NCI-H187 treated with DMSO at 0.1 percent for 48 hours (cell line): ENCODE data around the gene PMEL.
"Not testable (repeated sequence)": the region's sequence is repeated elsewhere in the genome, so short reads cannot be mapped to it uniquely, and the experiment has no call there.

ENCODE experiments used
- DNase-seq: peaks from one replicate; lab custom pipeline; 2025; lab: John Stamatoyannopoulos, UW

PMEL gene

DNA sequence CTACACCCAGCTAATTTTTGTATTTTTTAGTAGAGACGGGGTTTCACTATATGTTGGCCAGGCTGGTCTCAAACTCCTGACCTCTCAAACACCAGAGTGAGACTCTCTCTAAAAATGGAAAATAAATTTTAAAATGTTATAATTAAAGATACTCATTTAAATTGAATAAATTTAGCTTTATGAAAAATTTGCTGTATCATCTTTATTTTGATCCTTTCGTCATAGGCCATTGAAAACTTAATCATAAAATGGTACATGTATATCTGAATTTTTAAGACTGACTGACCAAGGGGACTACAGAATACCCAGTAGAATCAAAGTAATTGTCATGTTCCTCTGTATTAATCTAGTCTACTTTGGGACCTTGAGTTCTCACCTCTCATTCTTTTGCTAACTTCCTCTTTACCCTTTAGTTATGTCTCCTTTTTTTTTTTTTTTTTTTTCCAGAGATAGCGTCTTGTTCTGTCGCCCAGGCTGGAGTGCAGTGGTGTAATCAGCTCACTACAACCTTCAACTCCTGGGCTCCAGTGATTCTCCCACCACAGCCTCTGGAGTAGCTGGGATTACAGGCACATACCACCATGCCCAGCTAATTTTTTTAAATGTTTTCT lies 17.5 kb upstream of the PMEL start:
- DNase-seq: no peak

- DNase-seq: no peak
Observed at GRCh38 chr12:55982319-55982936, 16.6 kb upstream of the PMEL start.

DNA sequence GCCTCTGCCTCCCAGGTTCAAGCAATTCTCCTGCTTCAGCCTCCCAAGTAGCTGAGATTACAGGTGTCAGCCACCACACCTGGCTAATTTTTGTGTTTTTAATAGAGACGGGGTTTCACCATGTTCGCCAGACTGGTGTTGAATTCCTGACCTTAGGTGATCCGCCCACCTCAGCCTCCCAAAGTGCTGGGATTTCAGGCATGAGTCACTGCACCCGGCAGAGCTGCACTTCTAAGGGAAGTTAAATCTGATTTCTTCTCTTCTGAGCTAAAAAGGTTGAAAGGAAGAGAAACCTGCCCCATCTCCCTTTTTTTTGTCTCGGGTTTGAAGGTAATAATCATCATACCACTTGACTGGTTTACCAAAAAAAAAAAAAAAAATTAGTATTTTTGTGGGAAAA lies 16.0 kb upstream of the PMEL start:
- not testable (repeated sequence) for DNase-seq

- DNase-seq: no peak
Observed at GRCh38 chr12:55979069-55979468, 13.2 kb upstream of the PMEL start.

- DNase-seq: no peak
Observed at GRCh38 chr12:55978393-55978792, 12.6 kb upstream of the PMEL start.

DNA sequence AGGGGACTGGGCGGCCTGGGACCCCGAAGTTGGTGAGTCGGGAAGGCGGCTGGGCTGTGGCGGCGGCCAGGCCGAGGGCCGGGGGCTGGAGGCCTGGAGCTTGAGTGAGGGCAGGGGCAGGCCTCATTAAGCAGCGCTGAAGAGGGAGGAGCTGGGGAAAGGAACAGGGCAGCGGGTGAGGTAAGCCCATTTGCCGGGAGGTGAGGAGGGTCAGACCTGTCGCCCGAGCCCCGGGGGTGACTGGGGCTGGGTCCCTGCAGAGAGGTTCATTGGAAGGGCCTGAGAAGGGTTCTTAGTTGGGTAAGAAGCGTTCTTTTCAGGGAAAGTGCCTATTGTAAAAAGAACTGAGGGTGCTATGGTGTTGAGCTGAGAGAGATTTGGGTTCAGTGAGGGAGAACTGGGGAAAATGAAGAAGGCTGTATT lies 8.5 kb upstream of the PMEL start:
- no peak for DNase-seq

GRCh38 chr12:55973599-55974307 lies 7.9 kb upstream of the PMEL start, which contains the start of gene RAB5B:
Gene RAB5B (plus strand): TSS chr12:55974078. CDS start chr12:55986961, 12,883 bp downstream.
- peak; percentile 100 for DNase-seq

DNA sequence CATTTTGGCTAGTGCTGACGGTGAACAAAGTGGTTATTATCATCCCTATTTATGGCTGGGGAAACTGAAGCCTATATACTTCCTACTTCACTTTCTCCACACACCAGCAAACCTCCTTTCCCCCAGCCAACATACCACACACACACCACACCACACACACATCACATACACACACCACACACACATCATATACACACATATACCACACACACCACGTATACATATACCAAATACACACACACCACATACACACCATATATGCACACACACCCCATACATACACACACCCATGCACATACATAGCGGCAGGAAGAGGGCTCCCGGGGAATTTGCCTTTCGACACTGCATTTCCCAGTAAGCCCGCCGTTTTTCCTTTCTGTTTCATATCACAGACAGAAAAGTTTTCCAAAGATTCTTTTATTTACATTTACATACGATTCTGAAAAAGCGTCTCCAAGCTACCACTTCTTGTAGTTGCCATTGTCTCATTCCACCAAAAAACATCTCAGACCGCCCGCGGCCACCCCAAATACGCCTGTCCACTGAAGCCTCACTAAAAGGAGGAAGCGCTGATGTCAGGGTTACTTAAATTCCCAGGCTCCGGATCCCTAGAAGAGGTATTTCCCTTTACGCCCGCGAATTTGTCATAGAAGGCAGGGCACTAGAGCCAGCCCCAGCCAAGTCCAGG lies 7.2 kb upstream of the PMEL start:
- no peak for DNase-seq

DNA sequence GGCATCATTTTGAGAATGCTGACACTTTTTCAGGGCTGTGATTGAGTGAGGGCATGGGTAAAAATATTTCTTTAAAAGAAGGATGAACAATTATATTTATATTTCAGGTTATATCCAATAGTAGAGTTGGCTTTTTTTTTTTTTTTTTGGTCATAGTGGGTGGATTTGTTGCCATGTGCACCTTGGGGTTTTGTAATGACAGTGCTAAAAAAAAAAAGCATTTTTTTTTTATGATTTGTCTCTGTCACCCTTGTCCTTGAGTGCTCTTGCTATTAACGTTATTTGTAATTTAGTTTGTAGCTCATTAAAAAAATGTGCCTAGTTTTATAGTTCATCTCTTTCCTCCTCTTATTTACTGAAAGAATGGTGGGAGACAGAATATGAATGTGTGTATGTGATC lies 6.6 kb upstream of the PMEL start:
- DNase-seq: no peak

GRCh38 chr12:55972042-55972441 lies 6.2 kb upstream of the PMEL start:
- DNase-seq: no peak

DNA sequence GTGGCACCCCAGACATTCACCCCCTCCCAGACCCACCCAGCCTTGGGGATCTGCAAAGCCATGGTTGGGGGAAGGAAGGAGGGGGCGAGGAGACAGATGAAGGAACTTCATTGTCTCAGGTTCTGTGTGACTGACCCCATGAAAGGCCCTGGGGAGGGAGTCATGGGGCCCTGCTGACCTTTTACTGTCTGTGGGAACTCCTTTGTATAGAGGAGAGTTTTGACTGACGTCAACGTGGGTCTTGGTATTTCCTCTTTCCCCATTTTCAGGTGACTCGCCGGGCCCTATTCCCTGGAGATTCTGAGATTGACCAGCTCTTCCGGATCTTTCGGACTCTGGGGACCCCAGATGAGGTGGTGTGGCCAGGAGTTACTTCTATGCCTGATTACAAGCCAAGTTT lies 4.9 kb upstream of the PMEL start:
- no peak for DNase-seq

GRCh38 chr12:55969356-55969755 lies 3.5 kb upstream of the PMEL start:
- no peak for DNase-seq

DNA sequence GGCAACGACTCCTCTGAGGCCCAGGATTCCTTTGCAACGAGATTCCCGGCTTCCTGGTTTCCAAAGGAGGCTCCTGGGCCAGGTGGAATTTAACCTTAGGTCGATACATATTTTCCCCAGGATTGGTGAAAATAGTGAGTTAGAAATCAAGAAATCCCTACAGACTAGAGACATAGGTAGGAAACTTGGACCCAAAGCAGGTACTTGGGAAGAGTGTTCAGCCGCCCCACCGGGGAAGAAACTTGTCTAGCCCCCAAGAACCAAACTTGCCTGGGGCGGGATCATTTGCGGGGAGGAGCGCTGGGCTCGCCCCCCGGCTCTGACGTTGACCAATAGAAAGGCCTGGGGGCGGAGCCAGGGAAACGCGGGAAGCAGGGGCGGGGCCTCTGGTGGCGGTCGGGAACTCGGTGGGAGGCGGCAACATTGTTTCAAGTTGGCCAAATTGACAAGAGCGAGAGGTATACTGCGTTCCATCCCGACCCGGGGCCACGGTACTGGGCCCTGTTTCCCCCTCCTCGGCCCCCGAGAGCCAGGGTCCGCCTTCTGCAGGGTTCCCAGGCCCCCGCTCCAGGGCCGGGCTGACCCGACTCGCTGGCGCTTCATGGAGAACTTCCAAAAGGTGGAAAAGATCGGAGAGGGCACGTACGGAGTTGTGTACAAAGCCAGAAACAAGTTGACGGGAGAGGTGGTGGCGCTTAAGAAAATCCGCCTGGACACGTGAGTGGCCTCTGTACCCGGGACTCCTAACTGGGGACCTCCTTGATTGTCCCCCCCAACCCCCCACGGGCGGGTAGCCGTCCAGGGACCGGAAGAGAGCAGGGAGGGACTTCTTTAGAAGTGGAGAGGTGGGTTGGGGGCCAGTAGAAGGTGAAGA lies 803 bp upstream of the PMEL start, which contains the start of gene CDK2:
Gene CDK2, plus strand, starts transcription at position 423 of the 874 bp plus-strand sequence. Its CDS starts 179 bp downstream, at position 602.
- peak; percentile 61 for DNase-seq

GRCh38 chr12:55965240-55965639 lies 602 bp downstream of the PMEL start:
- no peak for DNase-seq

- DNase-seq: no peak
Observed at GRCh38 chr12:55963760-55964159, 2.1 kb downstream of the PMEL start.

GRCh38 chr12:55957106-55957859 lies 8.6 kb downstream of the PMEL start:
- DNase-seq: no peak

DNA sequence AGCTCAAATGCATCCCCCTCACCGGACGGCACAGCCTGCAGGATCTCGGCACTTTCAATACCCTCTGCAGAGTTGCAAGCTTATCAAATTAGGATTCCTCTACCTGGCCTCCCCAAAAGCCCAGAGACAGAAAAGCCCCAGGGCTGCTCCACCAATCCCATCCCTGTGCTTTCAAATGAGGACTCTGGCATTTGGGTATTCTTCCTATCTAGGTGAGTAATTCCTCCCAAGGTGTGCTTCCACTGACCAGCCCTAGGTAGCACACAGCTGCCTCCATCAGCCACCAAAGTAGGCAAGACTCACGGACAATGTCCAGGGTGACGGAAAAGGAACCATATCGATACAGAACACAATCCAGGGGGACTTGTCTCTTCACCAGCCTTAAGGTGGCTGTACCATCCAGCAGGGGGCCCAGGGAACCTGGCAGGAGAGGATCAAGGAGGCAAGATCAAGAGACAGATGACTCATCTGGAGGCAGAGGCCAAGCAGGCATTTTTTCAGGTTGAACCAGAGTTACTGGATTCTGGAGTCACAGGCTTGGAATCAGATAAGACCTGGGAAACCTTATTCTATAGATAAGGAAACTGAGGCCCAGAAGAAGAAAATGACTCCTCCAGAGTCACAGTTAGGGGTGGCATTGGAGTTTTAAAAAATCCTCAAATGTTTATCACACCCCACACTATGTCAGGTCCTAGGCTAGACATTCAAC lies 9.9 kb downstream of the PMEL start:
- no peak for DNase-seq

DNA sequence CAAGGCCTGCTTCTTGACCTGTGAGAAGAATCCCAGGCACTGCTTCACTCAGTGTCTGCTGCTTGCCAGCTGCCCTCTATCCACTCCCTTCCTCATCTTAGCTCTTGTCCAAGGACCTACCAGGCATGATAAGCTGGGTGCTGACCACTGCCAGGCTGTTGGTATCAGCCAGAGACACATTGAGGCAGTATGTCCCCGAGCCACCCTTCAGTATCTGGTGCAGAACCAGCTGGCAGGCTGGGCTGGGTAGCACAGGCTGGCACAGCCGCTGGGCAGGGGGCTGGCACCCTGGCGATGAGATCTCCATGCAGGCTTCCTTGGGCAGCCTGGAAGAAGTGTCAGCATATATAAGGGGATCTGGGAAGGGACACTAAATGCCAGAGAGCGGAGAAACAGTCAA lies 10.5 kb downstream of the PMEL start:
- no peak for DNase-seq

GRCh38 chr12:55946553-55946952 lies 19.3 kb downstream of the PMEL start:
- DNase-seq: no peak

DNA sequence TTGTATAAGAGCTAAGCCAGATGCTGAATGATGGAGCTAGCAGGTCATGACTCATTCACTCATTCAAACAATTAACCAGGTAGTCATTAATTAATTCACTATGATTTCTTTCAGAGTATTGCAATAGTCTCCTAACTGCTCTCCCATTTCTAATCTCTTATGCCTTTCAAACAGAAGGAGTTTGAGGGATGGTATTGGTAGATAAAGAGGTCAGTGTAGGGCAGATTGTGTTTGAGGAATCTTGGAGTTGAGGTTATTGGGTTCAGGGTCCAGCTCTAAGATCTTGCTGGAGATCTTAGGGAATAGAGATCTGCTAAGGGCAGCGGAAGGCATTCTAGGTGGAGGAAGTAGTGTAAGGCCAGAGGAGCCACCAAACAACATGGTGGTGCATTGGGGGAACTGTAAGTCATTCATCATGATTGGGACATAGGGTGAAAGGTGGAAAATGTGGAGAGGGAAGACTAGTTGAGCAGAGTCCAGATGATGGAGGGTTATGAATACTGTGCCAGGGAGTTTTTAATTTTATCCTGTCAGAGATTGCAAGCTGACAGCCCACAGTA lies 23.2 kb downstream of the PMEL start:
- no peak for DNase-seq
